Fibroblast of skin of scalp (primary cell): ENCODE results near the gene PDGFD.

Source experiments
- DNase-seq: peaks from one replicate; pipeline ENCODE4 v3.0.0-alpha.2; 2013

The PDGFD gene

GRCh38 chr11:104093426-104094280, 70.3 kb downstream of the PDGFD start:
- DNase-seq: no peak

- DNase-seq: no peak
These were observed 71.2 kb downstream of the PDGFD start for GRCh38 chr11:104092744-104093143.

GRCh38 chr11:104091281-104092096, 72.5 kb downstream of the PDGFD start:
- DNase-seq: no peak

- DNase-seq: peak; percentile 51
These were observed 73.2 kb downstream of the PDGFD start for GRCh38 chr11:104090767-104091166.

GRCh38 chr11:104089481-104089880, 74.5 kb downstream of the PDGFD start:
- no peak for DNase-seq

DNA sequence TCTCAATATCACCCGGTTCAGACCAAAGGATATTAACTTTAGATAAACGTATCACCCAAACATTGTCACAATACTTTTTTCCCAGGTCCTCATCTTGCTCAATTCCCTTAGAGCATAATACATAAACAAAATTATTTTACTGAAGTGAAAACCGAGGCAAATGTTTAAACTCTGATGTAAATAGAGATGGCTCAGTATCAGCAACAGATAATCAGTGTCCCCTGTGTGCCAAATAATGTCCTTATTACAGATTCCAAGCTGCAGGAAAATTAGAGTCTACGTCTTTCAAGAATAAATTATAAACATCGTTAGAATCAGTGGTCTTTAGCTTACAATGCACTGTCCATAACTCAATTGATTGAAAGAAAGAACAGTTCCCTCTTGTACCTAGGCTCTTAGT, 77.3 kb downstream of the PDGFD start:
- no peak for DNase-seq

- no peak for DNase-seq
These were observed 85.0 kb downstream of the PDGFD start for GRCh38 chr11:104078995-104079394.

DNA sequence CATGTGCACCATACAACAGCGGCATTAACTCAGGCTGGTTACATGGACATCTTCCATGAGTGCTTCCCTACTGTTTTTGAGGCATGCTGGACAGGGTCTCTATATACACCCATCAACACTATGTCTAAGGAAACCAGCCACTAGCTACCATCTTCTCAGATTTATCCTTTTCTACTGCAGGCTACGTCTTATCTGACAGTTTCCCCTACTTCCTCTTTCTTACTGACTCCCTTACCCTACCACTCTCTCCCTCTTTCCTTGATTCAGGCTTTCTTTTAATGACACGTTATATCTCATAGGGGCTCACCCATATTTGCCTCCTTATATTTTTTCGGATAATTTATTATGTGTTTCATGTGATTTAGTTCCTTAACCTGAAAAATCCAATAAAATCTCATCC, 85.7 kb downstream of the PDGFD start:
- DNase-seq: no peak

DNA sequence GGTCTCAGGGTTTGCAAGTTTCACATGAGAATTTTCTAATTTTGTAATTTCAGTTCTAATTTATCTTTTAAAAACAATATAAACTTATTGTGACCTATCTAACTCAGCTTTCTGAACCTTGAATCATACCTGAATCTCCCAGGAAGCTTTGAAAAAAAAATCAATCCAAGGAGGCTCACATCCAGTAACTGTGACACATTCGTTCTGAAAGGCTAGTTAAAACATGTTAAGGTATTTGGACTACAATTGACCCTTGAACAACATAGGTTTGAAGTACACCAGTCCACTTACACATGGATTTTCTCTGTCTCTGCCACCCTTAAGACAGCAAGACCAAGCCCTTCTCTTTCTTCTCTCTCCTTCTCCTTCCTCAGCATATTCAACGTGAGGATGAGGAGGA, 87.5 kb downstream of the PDGFD start:
- no peak for DNase-seq

DNA sequence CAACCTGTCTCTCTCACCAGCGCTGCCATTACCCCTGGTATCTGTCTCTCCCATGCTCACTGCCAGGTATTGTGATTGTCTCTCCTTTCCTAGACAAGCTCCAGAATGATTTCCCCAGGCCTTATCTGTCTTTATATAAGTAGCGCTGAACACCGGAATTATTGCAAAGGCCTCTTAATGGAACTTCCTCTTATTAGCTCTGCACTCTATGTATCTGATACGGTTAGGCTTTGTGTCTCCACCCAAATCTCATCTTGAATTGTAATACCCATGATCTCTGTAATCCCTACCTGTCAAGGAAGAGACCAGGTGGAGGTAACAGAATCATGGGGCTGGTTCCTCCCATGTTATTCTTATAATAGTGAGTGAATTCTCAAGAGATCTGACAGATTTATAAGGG, 88.2 kb downstream of the PDGFD start:
- DNase-seq: no peak

GRCh38 chr11:104075091-104075490, 88.9 kb downstream of the PDGFD start:
- no peak for DNase-seq

DNA sequence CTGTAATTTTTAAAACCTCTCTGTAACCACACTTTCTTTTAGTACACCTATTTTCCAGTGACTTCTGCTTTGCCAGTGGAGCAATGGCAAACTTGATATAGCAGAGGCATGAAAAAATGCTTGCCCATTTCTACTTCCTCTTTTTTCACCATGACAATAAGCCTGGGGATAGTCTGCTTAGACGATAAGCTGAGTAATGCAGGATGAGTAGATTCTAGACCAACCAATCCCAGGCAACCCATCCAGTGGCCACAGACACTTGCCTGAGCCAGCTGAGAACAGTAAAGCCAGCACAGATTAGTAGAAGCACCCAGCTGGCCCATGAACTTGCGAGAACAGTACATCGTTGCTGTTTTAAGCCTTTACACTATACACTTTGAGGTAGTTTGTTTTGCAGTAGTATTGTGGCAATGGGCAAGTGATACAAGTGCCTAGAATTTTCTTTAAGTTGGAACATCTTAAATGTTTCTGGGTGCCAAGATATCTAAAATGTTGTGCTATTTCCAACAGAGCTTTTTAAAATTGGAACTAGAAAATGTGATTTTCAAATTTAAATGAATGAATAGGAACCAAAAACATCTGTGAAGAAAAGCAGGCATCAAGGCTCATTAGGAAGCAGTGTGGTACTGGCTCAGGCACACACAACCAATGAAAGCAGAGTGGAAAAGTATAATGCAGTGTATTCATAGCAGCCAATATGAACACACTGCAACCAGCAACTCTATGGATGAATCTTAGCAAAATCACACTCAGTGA, 89.8 kb downstream of the PDGFD start:
- peak; percentile 10 for DNase-seq

DNA sequence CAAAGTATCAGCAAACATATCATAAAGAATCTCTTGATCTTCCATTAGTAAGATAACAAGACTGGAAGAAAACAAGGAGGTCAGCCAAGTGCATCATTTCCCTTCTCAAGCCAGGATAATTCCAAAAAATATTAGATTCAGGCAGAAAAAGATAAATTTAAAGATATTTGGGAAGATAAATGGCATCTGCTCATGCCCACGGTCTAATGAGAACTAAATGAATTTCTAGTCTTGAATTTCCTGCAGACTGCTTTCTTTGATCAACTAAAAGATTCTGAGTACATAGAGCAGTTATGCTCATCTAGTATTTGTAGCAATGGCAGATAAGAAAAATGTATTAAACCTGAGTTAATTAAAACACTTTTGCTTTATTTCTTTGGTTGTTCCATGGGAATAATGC, 96.4 kb downstream of the PDGFD start:
- DNase-seq: no peak

DNA sequence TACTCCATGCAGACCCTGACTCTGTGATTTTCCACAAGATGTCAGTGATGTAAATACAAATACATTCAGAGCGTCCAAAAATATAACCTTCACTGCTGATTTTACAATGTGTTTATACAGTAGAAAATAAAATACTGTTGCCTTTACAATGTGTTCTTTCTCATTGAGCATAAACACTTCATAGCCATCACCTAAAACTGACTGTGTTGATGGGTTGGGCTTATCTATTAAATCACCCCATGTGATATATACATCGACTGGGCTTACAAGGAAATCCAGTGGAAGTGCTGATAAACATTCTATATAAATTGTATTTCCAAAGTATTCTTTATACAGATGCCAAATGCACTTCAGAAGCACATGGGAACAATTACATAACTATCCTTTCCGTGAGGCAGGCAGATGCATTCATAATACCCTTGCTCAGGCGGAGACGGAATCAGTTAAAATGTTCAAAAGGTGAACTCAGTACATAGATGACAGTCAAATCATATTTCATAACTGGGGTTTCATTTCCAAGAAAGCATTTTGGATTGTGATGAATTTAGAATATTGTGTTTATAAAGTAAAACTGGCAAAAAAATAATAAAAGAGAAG, 99.8 kb downstream of the PDGFD start:
- DNase-seq: no peak

- DNase-seq: no peak
These were observed 102.0 kb downstream of the PDGFD start for GRCh38 chr11:104061853-104062521.

DNA sequence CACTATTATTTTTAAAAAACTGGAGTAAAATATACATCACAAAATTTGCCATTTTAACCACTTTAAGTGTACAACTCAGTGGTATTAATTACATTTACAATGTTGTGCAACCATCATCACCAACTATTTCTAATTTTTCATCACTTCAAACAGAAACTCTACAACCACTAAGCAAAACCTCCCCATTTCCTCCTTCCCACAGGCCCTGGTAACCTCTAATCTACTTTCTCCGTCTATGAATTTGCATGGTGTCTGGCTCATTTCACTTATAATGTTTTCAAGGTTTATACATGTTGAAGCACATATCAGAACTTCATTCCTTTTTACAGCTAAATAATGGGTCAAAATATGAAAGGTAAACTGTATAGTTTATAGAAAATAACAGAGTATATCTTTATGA, 103.1 kb downstream of the PDGFD start:
- no peak for DNase-seq

GRCh38 chr11:104060004-104060794, 103.7 kb downstream of the PDGFD start:
- DNase-seq: no peak

- DNase-seq: no peak
These were observed 105.3 kb downstream of the PDGFD start for GRCh38 chr11:104058680-104059079.

DNA sequence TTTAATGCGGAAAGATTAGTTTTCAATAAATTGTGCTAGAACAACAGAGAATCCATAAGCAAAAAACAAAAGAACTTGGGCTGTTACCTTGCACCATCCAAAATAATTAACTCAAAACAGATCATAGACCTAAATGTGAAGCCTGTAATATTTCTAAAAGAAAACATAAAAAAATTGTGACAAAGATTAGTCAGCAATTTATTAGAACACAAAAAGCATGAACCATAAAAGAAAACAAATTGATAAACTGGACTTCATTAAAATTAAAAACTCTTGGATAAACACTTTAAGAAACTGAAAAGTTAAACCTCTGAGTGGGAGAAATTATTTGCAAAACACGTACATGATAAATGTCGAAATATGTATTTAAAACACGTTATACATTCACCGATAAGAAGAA, 106.0 kb downstream of the PDGFD start:
- no peak for DNase-seq

GRCh38 chr11:104055596-104055995, 108.4 kb downstream of the PDGFD start:
- DNase-seq: no peak

DNA sequence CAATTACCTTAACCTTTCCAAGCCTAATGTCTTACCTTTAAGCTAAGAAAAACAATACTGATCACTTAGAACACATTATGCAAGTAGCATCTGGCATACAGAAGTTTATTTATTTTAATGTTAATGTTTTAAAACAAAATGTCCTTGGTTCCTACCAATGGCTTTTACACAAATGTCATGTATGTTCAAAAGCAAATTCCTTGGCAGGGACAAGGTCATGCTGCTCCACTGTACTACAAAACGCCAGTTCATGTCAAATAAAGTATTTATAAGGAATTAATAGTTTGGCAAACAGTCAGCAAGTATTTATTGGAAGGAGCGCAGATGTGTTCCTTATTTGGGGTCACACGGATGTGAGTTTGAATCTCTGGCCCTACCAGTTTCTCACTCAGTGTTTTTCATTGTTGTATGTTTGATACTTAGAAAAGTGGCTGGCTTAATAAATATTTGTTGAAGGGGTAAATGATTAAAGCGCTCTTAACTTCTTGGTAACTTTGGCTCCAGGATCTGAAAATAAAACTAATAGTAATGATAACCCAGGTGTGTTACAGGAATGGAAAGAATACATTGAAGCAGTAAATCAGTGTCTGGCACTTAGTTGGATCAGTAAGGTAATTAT, 108.9 kb downstream of the PDGFD start:
- DNase-seq: no peak
